Right lobe of liver (tissue), 6 donors: ENCODE data around the gene ARHGEF10L. TPM values are rescaled to one million over a fixed set of nuclear protein-coding genes. Genes with fewer than 3 reads are reported as not detected.
A peak's percentile ranks its signal among the peaks of the same experiment; 100 is the strongest.

Experiments used
- ATAC-seq, 4 donors: fragments of 200-7000 bp; cut with Tn5 transposase; one replicate each; pipeline ENCODE4 v1.9.1; 2020; ENCODE audit warnings: mild to moderate bottlenecking in 4 of 4, moderate library complexity in 4 of 4
- DNase-seq, 3 donors: peaks; one replicate each; pipeline ENCODE4 v3.0.0-alpha.2; 2020
- H3K27ac ChIP-seq, 3 donors: fragments of 200-600 bp; one replicate each; pipeline ENCODE4 v1.8.0; 2022
- H3K27me3 ChIP-seq, 2 donors: fragments of 200-600 bp; one replicate each; pipeline ENCODE4 v1.8.0; 2022
- H3K36me3 ChIP-seq, 4 donors: fragments of 200-600 bp; sonication (generic) in 1 of 4; one replicate each; pipeline versions ENCODE4 v1.5.1 to v1.8.0; 2017 to 2022; ENCODE audit warnings: control low read depth in 1 of 4
- H3K4me1 ChIP-seq, 4 donors: fragments of 200-600 bp; sonication (generic) in 1 of 4; one replicate each; pipeline versions ENCODE4 v1.5.1 to v1.8.0; 2017 to 2022; ENCODE audit warnings: control low read depth in 1 of 4
- H3K4me3 ChIP-seq, 3 donors: fragments of 200-600 bp; one replicate each; pipeline ENCODE4 v1.8.0; 2022
- H3K9me3 ChIP-seq, 4 donors: fragments of 200-600 bp; sonication (generic) in 1 of 4; one replicate each; pipeline versions ENCODE4 v1.5.1 to v1.8.0; 2017 to 2022; ENCODE audit warnings: control low read depth in 1 of 4
- POLR2A ChIP-seq: fragments of 450-650 bp; IDR thresholded peaks from one replicate; pipeline ENCODE4 v1.6.1; 2017; ENCODE audit warnings: antibody characterized with exemption, mild to moderate bottlenecking
- WGBS: methylation state at CpG from one replicate; pipeline ENCODE4 v1.1.6; 2018; ENCODE audit warnings: low coverage, low lambda C conversion rate; ENCODE audit not compliant: insufficient coverage; ENCODE audit errors: missing lambda C conversion rate; 5-methylcytosine and 5-hydroxymethylcytosine counted together
- intact Hi-C, 2 donors: fragments of 100-400 bp; cut with DNase I; formaldehyde crosslinking; loops; one replicate each; pipeline versions ENCODE4 v1.11.2 to v1.14.1; 2022
- total RNA-seq, 6 experiments: library from RNA; depleted of rRNA in 2 of 6; stranded (reverse); fragments of >200 nt in 2 of 6; fragmentation: NEBNext Ultra II Directional in 3 of 6; extraction: Animal tissue kit (Norgen Biotek cat#: 25700) in 3 of 6; gene quantifications; one replicate each; pipeline versions ENCODE4 v1.1.0 to v1.2.4, GENCODE V29; 2016 to 2023
- TF ChIP-seq, protein P1 (sequence below), 4 donors: fragments of 200-600 bp in 3 of 4; fragments of 450-650 bp in 1 of 4; IDR thresholded peaks; one replicate each; pipeline versions ENCODE4 v1.5.1 to v1.8.0; 2016 to 2022; ENCODE audit warnings: antibody characterized with exemption in 4 of 4, mild to moderate bottlenecking in 2 of 4
- donor health status: DM: no; HTN: yes; CAD: no.
- donor health status: DM: no; HTN: no; CAD: no.
- donor health status: DM: no; HTN: no; CAD: no.
- donor health status: DM: no; HTN: yes; CAD: no.
- donor health status: DM: no; HTN: yes; CAD: no.

The ARHGEF10L gene
- total RNA-seq, 6 experiments from 2014 or later: 59.7 to 124 (median 87.4) TPM

- H3K36me3 ChIP-seq: no peaks in the 10 kb centered on the region
- no peak for ATAC-seq
- intact Hi-C loops: no loop called here
- H3K27ac ChIP-seq: peak overlapping the region in 2 of 3 donors; percentile 26 to 53
- TF ChIP-seq, protein P1, sequence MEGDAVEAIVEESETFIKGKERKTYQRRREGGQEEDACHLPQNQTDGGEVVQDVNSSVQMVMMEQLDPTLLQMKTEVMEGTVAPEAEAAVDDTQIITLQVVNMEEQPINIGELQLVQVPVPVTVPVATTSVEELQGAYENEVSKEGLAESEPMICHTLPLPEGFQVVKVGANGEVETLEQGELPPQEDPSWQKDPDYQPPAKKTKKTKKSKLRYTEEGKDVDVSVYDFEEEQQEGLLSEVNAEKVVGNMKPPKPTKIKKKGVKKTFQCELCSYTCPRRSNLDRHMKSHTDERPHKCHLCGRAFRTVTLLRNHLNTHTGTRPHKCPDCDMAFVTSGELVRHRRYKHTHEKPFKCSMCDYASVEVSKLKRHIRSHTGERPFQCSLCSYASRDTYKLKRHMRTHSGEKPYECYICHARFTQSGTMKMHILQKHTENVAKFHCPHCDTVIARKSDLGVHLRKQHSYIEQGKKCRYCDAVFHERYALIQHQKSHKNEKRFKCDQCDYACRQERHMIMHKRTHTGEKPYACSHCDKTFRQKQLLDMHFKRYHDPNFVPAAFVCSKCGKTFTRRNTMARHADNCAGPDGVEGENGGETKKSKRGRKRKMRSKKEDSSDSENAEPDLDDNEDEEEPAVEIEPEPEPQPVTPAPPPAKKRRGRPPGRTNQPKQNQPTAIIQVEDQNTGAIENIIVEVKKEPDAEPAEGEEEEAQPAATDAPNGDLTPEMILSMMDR (IDR thresholded peaks at IDR 0.05): no peak
- TF ChIP-seq POLR2A: no peak
- peak overlapping the region in 2 of 3 donors; percentile 36 to 46 for H3K4me3 ChIP-seq
- H3K9me3 ChIP-seq: no peaks in the 10 kb centered on the region
- WGBS: 26% methylated on average over 9 of the region's 20 CpGs
- DNase-seq: no peak
- no peaks in the 10 kb centered on the region for H3K27me3 ChIP-seq
- peaks cover 0 to 19% (median 0%) of the 10 kb centered on the region in 4 donors for H3K4me1 ChIP-seq
Measured at GRCh38 chr1:17539118-17539476, 401 bp upstream of the ARHGEF10L start.

DNA sequence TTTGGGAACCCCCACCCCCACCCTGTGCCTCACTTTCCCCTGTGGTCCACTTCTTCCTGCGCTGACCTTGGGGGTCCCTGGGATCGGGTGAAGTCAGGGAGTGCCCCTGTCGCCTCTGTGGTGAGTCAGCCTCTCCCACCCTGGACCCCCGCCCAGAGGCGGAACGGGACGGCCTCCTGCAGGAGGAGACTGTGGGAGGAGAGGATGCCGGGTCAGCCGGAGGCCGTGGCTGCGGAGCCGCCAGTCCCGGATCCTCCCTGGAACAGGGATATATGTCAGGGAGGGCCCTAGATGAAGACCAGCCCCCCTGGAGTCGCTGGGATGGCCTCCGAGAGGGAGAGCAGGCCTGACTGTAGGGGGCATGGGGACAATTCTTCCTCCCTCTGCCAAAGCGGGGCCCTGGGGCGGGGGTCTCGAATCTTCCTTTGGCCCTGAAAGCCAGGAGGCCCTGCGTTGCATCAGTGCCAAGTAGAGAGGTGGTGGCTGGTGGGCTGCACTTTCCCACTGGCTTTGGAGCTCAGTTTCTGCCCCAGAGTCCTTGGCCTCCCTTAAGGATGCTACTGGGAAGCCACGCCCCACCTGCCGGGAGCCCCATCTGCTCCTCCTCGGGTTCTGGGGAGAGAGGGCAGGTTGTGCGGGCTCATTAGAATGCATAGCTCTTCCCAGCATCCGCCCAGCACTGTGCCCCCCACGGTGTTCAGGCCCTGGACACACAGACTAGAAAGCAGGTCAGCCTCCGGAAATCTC is 930 bp downstream of the ARHGEF10L start:
- DNase-seq: peak in 1 of 3 donors; percentile 62
- 0% methylated on average over 4 of the region's 26 CpGs for WGBS
- H3K4me1 ChIP-seq: peaks cover 0 to 19% (median 0%) of the 10 kb centered on the region in 4 donors

GRCh38 chr1:17542645-17543044 is 3.1 kb downstream of the ARHGEF10L start:
- WGBS: 70% methylated on average over 7 of the region's 7 CpGs
- H3K4me1 ChIP-seq: peaks cover 0 to 19% (median 0%) of the 10 kb centered on the region in 4 donors

More for the DNA sequence above, 930 bp downstream of the ARHGEF10L start:
- no peaks in the 10 kb centered on the region for H3K27me3 ChIP-seq
- H3K9me3 ChIP-seq: no peaks in the 10 kb centered on the region
- no peaks in the 10 kb centered on the region for H3K36me3 ChIP-seq
- ATAC-seq: peak; percentile 20 to 56 (median 46)
- intact Hi-C loops: no loop called here
- peak overlapping the region; percentile 76 to 84 (median 77) for H3K27ac ChIP-seq
- H3K4me3 ChIP-seq: peak overlapping the region; percentile 66 to 80 (median 77)
- TF ChIP-seq POLR2A: no peak
- TF ChIP-seq, protein P1 (IDR thresholded peaks at IDR 0.05): no peak

GRCh38 chr1:17544776-17545350 is 5.4 kb downstream of the ARHGEF10L start:
- WGBS: 73% methylated on average over 6 of the region's 6 CpGs
- DNase-seq (no peak), ATAC-seq (no peak)
- peaks cover 0 to 5% (median 0%) of the 10 kb centered on the region in 4 donors for H3K4me1 ChIP-seq
- intact Hi-C loops: no loop called here
- H3K9me3 ChIP-seq: no peaks in the 10 kb centered on the region
- TF ChIP-seq, protein P1 (IDR thresholded peaks at IDR 0.05): no peak
- no peak for TF ChIP-seq POLR2A
- no peaks in the 10 kb centered on the region for H3K27me3 ChIP-seq
- no peak overlapping the region for H3K27ac ChIP-seq
- H3K4me3 ChIP-seq: no peak overlapping the region
- no peaks in the 10 kb centered on the region for H3K36me3 ChIP-seq

More at GRCh38 chr1:17542645-17543044, 3.1 kb downstream of the ARHGEF10L start:
- intact Hi-C loops: no loop called here
- no peak overlapping the region for H3K27ac ChIP-seq
- no peaks in the 10 kb centered on the region for H3K27me3 ChIP-seq
- DNase-seq: no peak
- TF ChIP-seq POLR2A: no peak
- TF ChIP-seq, protein P1 (IDR thresholded peaks at IDR 0.05): no peak
- peak in 2 of 4 donors; percentile 8 to 11 for ATAC-seq
- H3K9me3 ChIP-seq: no peaks in the 10 kb centered on the region
- H3K4me3 ChIP-seq: no peak overlapping the region
- no peaks in the 10 kb centered on the region for H3K36me3 ChIP-seq
